Stomach (tissue), 4 donors: Measurements from ENCODE around the gene PEAK1.

Source experiments
- EP300 ChIP-seq: sonication (generic); formaldehyde crosslinking; IDR thresholded peaks from one replicate; pipeline ENCODE4 v1.6.1; 2017; ENCODE audit warnings: antibody characterized with exemption
- POLR2A ChIP-seq, 4 donors: fragments of 450-650 bp; IDR thresholded peaks; one replicate each; pipeline ENCODE4 v1.6.1; 2016; ENCODE audit warnings: antibody characterized with exemption in 4 of 4, control low read depth in 2 of 4, mild to moderate bottlenecking in 1 of 4, moderate library complexity in 1 of 4
- POLR2AphosphoS5 ChIP-seq, 3 donors: sonication (generic); formaldehyde crosslinking; IDR thresholded peaks; one replicate each; pipeline ENCODE4 v1.6.1; 2016; ENCODE audit warnings: antibody characterized with exemption in 3 of 3
- TF ChIP-seq, protein P1 (sequence below), 7 experiments: fragments of 450-650 bp in 4 of 7; fragments of 200-600 bp in 3 of 7; sonication (generic) in 3 of 7; IDR thresholded peaks; one replicate each; pipeline ENCODE4 v1.5.1; 2016 to 2019; ENCODE audit warnings: antibody characterized with exemption in 7 of 7, control low read depth in 2 of 7, mild to moderate bottlenecking in 1 of 7

GRCh38 chr15:77282333-77282732 is 137.6 kb downstream of the PEAK1 start:
- TF ChIP-seq POLR2A (IDR thresholded peaks at IDR 0.05) (no peak), POLR2AphosphoS5 (IDR thresholded peaks at IDR 0.05) (no peak), EP300 (no peak)
- TF ChIP-seq, protein P1, sequence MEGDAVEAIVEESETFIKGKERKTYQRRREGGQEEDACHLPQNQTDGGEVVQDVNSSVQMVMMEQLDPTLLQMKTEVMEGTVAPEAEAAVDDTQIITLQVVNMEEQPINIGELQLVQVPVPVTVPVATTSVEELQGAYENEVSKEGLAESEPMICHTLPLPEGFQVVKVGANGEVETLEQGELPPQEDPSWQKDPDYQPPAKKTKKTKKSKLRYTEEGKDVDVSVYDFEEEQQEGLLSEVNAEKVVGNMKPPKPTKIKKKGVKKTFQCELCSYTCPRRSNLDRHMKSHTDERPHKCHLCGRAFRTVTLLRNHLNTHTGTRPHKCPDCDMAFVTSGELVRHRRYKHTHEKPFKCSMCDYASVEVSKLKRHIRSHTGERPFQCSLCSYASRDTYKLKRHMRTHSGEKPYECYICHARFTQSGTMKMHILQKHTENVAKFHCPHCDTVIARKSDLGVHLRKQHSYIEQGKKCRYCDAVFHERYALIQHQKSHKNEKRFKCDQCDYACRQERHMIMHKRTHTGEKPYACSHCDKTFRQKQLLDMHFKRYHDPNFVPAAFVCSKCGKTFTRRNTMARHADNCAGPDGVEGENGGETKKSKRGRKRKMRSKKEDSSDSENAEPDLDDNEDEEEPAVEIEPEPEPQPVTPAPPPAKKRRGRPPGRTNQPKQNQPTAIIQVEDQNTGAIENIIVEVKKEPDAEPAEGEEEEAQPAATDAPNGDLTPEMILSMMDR (IDR thresholded peaks at IDR 0.05) = no peak
